Measurements from ENCODE around the gene CXCL3. TPM values are rescaled to one million over a fixed set of nuclear protein-coding genes. Genes with fewer than 3 reads are reported as not detected.
A peak's percentile ranks its signal among the peaks of the same experiment; 100 is the strongest.

Gene CXCL3
- total and polyA plus RNA-seq, 9 of the 15 experiments (the other 6 are each of a cell fraction or from before 2014, with no cell fraction given): 2.3 to 8.9 (median 6.1) TPM

DNA sequence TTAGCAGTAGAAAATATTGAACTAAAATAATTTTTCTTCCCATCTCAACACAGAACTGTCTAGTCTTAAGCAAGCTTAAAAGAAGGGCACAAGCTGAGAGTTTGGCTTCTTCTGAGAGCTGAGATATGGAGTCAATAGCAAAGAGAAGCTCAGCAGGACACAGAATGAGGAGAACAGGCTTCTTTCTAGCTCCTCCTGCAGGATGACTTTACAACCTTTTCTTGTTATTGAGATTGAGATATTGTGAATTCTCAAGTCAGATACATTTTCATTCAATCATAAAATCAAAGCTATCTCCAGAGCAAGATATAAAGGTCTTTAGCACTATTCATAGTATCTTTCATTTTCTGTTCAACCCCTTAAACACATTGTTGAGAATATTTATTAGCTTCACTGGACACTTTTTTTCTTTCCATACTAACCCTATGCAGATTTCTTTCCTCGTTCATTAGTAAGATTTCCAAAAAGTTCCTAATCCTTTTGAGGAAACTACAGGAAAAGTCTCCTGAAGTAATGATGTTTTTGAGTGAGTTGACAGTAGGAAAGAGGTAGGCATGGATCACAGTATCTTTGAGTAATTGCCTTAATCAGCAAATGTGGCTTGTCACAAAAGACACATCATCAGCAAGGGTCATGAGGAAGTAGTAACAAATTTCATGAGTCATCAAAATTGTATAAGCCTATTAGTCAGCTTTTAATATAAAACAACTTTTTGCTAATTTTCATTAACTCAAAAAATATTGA, 17.8 kb upstream of the CXCL3 start (continued):
- TF ChIP-seq, protein P1, sequence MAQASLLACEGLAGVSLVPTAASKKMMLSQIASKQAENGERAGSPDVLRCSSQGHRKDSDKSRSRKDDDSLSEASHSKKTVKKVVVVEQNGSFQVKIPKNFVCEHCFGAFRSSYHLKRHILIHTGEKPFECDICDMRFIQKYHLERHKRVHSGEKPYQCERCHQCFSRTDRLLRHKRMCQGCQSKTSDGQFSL (CRISPR knock-in tag; IDR thresholded peaks at IDR 0.05): no peak
- TF ChIP-seq, protein P1 (tag; IDR thresholded peaks at IDR 0.05): 0 out of 4 replicates have a peak, but pooled peaks of 1 of the 2 experiments have one; percentile 11
- TF ChIP-seq ZNF76 (CRISPR knock-in tag; IDR thresholded peaks at IDR 0.05; ENCODE audit: borderline replicate concordance) (no peak), ZNF444 (CRISPR knock-in tag; IDR thresholded peaks at IDR 0.05) (no peak), SMAD3 (CRISPR knock-in tag; conservative IDR thresholded peaks at IDR 0.05) (peak; percentile 50; the same call in 1 of the 2 replicates), CHD2 (IDR thresholded peaks at IDR 0.05; ENCODE audit: low read depth, low read length) (no peak), MEF2D (tag; conservative IDR thresholded peaks at IDR 0.05; ENCODE audit: low read depth) (peak; percentile 26; the same call in 1 of the 2 replicates), MGA (IDR thresholded peaks at IDR 0.05) (peak; percentile 29; the same call in 1 of the 2 replicates), GABPA (tag; conservative IDR thresholded peaks at IDR 0.05; ENCODE audit: low read depth) (peak; percentile 71; the same call in 1 of the 2 replicates), ZNF24 (IDR thresholded peaks at IDR 0.05) (peak; percentile 97), C11orf30 (IDR thresholded peaks at IDR 0.05; ENCODE audit: low read depth) (peak; percentile 100)
- TF ChIP-seq, protein P2, sequence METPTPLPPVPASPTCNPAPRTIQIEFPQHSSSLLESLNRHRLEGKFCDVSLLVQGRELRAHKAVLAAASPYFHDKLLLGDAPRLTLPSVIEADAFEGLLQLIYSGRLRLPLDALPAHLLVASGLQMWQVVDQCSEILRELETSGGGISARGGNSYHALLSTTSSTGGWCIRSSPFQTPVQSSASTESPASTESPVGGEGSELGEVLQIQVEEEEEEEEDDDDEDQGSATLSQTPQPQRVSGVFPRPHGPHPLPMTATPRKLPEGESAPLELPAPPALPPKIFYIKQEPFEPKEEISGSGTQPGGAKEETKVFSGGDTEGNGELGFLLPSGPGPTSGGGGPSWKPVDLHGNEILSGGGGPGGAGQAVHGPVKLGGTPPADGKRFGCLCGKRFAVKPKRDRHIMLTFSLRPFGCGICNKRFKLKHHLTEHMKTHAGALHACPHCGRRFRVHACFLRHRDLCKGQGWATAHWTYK (CRISPR knock-in tag; IDR thresholded peaks at IDR 0.05): 0 out of 2 replicates have a peak, but pooled peaks have one; percentile 5

Data from K562 (cell line).